GM19324 (cell line): Measurements from ENCODE around the gene RAB30.

Source experiments
- ATAC-seq: cut with Tn5 transposase; IDR thresholded peaks from one replicate; pipeline ENCODE4 v1.9.1; 2021; ENCODE audit warnings: mild to moderate bottlenecking, moderate library complexity; ENCODE audit not compliant: unreplicated experiment, low FRiP score

RAB30 gene

DNA sequence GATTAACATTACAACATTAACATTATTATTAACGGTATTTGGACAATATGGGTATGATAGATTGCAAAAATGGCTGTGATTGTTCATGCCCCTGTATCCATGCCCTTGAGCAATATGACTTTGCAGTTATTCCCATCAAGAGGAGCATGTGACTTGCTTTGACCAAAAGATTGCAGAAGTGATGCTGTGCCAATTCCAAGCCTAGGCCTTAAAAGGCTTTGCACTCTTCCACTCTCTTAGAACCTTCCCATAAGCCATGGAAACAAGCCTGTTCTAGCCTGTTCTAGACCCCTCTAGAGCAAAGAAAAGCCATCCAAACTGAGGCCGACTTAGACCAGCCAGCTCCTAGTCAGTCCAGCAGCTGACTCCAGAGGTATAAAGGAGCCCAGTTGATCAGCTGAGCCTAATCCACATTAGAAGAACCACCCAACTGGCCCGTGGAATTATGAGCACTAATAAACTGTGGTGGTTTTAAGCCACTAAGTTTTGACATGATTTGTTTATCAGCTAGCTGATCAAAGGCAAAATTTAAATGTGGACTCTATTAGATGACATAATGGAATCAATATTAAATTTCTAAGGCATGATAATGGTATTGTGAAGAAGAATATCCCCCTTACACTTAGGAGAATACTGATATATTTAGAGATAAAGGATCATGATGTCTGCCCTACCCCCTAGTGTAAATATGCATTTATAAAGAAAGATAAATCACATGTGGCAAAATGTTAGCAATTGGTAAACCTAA, 28.6 kb downstream of the RAB30 start:
- no peak for ATAC-seq

- no peak for ATAC-seq
Observed at GRCh38 chr11:83041126-83041525, 30.6 kb downstream of the RAB30 start.

GRCh38 chr11:83039566-83039965, 32.1 kb downstream of the RAB30 start:
- no peak for ATAC-seq

GRCh38 chr11:83037877-83038276, 33.8 kb downstream of the RAB30 start:
- ATAC-seq, result no peak

- ATAC-seq, result no peak
Observed at GRCh38 chr11:83036701-83037100, 35.0 kb downstream of the RAB30 start.

- no peak for ATAC-seq
Observed at GRCh38 chr11:83035070-83035854, 36.4 kb downstream of the RAB30 start.

- no peak for ATAC-seq
Observed at GRCh38 chr11:83034673-83035014, 37.1 kb downstream of the RAB30 start.

GRCh38 chr11:83033972-83034672, 37.6 kb downstream of the RAB30 start:
- no peak for ATAC-seq

DNA sequence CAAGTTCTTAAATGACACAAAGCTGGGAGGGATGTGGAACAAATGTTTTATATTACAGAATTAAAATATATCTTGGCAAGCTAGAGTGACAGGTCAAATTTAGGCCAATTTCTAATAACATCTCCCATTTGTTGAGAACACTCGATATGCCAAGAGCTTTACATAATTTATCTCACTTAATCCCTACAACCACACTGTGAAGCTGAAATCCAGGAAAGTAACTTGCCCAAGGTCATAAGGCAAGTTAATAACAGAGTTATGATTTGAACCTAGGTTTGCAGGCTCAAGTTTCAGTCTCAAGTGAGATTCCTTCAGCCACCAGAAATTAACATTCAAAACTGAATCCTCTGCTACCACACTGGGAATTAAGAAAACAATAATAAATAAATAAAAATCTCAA, 38.3 kb downstream of the RAB30 start:
- ATAC-seq, result no peak

GRCh38 chr11:83031127-83031526, 40.6 kb downstream of the RAB30 start:
- ATAC-seq, result no peak

GRCh38 chr11:83027794-83028193, 43.9 kb downstream of the RAB30 start:
- ATAC-seq, result no peak

DNA sequence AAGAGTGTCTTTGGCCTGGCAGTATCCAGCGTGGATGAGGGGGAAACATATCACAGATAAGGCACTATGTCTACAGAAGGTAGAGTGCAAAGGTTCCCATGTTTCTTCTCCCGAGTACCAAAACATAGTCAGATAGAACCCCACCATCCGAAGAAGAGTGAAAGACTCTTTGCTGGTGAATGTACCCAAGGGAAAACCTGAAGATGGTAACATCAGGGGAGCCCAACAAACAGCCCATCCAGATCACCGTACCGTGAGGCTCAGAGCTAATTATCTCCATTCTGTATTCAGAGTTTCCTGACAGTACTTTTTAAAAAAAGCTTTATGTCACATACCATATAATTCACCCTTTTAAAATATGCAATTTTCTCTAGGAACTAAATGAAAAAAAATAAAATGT, 44.4 kb downstream of the RAB30 start:
- ATAC-seq, result no peak

- ATAC-seq, result no peak
Observed at GRCh38 chr11:83026229-83026628, 45.5 kb downstream of the RAB30 start.

DNA sequence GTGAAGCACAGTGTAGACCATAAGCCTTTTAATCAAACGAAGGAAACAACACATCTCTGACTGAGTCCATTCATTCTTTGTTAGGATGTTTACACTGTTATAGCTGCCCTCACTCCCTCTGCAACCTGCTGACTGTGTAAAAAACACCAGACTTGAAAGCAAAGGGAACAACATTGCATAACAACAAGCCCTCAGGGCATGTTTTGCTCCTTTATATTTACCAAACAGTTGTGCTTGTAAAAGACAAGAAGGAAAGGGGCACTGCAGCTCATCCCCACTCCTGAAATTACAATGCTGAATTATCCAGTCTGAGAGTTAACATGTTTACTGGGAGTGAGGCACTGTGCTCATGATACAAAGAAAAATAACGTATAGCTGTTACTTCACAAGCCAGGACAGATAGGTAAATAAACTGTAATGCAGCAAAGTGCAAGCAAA, 46.4 kb downstream of the RAB30 start:
- ATAC-seq, result no peak

- no peak for ATAC-seq
Observed at GRCh38 chr11:83024270-83024854, 47.3 kb downstream of the RAB30 start.

GRCh38 chr11:83023410-83023809, 48.3 kb downstream of the RAB30 start:
- ATAC-seq, result peak; percentile 41

GRCh38 chr11:83021780-83022125, 49.9 kb downstream of the RAB30 start:
- ATAC-seq, result no peak

DNA sequence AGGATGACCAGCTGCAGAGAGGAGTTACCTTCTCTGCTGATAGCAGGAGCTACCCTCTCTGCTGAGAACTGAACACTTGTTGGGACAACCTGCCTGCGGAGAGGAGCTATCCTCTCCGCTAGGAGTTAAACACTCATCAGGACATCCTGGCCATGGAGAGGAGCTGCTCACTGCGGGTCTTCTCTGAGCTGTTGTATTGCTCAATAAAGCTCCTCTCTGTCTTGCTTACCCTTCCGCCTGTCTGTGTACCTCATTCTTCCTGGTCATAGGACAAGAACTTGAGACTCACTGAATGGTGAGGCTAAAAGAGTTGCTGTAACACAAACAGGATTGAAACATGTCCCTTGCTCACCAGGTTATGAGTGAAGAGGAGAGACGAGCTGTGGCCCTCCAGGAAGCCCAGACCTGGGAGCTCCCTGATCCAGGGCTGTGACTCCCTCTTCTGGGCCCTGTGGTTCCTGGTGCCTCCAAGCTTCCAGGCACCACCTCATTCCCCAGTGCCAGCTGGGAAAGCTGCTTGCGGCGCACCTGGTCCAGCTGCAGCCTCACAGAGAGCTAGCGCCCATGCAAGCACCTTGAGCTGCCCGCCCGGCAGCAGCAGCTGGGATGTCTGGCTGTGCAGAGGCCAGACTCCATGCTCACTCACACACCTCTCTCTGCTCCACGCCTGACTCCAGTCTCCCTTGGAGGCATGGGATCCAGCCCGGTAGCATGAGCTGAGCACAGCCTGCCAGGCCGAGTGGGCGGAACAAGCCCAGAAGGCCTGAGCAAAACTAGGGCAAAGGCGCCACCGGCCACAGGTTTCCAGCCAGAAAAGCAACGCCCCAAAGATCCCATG, 50.5 kb downstream of the RAB30 start:
- ATAC-seq, result no peak

DNA sequence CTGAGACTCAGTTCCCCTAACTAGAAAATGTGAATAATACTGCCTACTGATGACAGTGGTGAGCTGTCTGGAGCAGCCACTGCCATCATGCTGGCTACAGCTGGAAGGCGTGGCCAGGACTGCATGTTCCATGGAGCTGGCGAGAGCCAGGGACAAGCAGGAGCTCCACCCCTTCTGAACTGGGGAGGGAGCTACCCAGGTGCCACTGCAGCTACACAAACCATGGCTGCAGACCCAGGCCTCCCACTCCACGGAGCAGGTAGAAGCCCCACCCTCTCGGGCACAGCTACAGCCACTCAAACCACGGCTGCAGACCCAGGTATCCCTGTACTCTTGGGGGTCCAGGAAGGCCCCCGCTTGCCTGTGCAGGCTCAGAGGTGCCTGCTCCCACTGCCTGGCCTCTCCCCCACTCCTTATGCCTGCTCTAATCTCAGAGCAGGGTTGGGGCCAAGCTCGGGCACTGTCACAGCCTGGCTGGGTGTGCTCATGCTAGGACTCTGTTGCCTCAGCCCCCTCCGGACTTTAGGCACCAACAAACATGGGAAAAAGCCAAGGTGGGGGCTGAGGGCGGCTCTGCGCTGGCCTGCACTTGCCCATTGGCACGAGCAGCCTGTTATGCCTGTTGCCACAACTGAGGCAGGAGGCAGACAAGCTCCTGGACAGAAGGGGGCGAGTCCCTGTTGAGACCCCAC, 51.7 kb downstream of the RAB30 start:
- ATAC-seq, result no peak

GRCh38 chr11:83014951-83015350, 56.7 kb downstream of the RAB30 start:
- ATAC-seq, result no peak
